ENCODE results near the gene MSMP.

MSMP gene

GRCh38 chr9:35717132-35717870 is 36.8 kb downstream of the MSMP start:
- H3K4me3 ChIP-seq (ENCODE audit: low read depth, low read length): no peak overlapping the region
- no peak for DNase-seq (ENCODE audit: low read depth)
- TF ChIP-seq POLR2A (IDR thresholded peaks at IDR 0.05; ENCODE audit: extremely low read depth, insufficient read length): no peak
- TF ChIP-seq CTCF (IDR thresholded peaks at IDR 0.05; ENCODE audit: low read depth, low read length): no peak
- no peak for TF ChIP-seq MAX (IDR thresholded peaks at IDR 0.05; ENCODE audit: low read depth, low read length)
- no peak for TF ChIP-seq MYC (IDR thresholded peaks at IDR 0.05; ENCODE audit: low read depth, low read length)

GRCh38 chr9:35716230-35716629 is 37.8 kb downstream of the MSMP start:
- H3K4me3 ChIP-seq (ENCODE audit: low read depth, low read length): no peak overlapping the region
- no peak for DNase-seq (ENCODE audit: low read depth)
- TF ChIP-seq MAX (IDR thresholded peaks at IDR 0.05; ENCODE audit: low read depth, low read length) (no peak), MYC (IDR thresholded peaks at IDR 0.05; ENCODE audit: low read depth, low read length) (no peak), CTCF (IDR thresholded peaks at IDR 0.05; ENCODE audit: low read depth, low read length) (no peak), POLR2A (IDR thresholded peaks at IDR 0.05; ENCODE audit: extremely low read depth, insufficient read length) (no peak)

GRCh38 chr9:35714579-35715252 is 39.4 kb downstream of the MSMP start:
- no peak overlapping the region for H3K4me3 ChIP-seq (ENCODE audit: low read depth, low read length)
- TF ChIP-seq MAX (IDR thresholded peaks at IDR 0.05; ENCODE audit: low read depth, low read length): no peak
- TF ChIP-seq CTCF (IDR thresholded peaks at IDR 0.05; ENCODE audit: low read depth, low read length): no peak
- TF ChIP-seq MYC (IDR thresholded peaks at IDR 0.05; ENCODE audit: low read depth, low read length): no peak
- TF ChIP-seq POLR2A (IDR thresholded peaks at IDR 0.05; ENCODE audit: extremely low read depth, insufficient read length): no peak
- no peak for DNase-seq (ENCODE audit: low read depth)

- no peak overlapping the region for H3K4me3 ChIP-seq (ENCODE audit: low read depth, low read length)
- TF ChIP-seq MYC (IDR thresholded peaks at IDR 0.05; ENCODE audit: low read depth, low read length) (no peak), POLR2A (IDR thresholded peaks at IDR 0.05; ENCODE audit: extremely low read depth, insufficient read length) (no peak), MAX (IDR thresholded peaks at IDR 0.05; ENCODE audit: low read depth, low read length) (no peak)
- no peak for DNase-seq (ENCODE audit: low read depth)
Measured at GRCh38 chr9:35714123-35714522, 40.0 kb downstream of the MSMP start.

GRCh38 chr9:35713578-35713977 is 40.5 kb downstream of the MSMP start:
- no peak overlapping the region for H3K4me3 ChIP-seq (ENCODE audit: low read depth, low read length)
- TF ChIP-seq MYC (IDR thresholded peaks at IDR 0.05; ENCODE audit: low read depth, low read length) (no peak), CTCF (IDR thresholded peaks at IDR 0.05; ENCODE audit: low read depth, low read length) (no peak), POLR2A (IDR thresholded peaks at IDR 0.05; ENCODE audit: extremely low read depth, insufficient read length) (no peak), MAX (IDR thresholded peaks at IDR 0.05; ENCODE audit: low read depth, low read length) (no peak)
- DNase-seq (ENCODE audit: low read depth): no peak

GRCh38 chr9:35712762-35713400 is 41.2 kb downstream of the MSMP start:
- no peak overlapping the region for H3K4me3 ChIP-seq (ENCODE audit: low read depth, low read length)
- DNase-seq (ENCODE audit: low read depth): no peak
- no peak for TF ChIP-seq POLR2A (IDR thresholded peaks at IDR 0.05; ENCODE audit: extremely low read depth, insufficient read length)
- TF ChIP-seq MYC (IDR thresholded peaks at IDR 0.05; ENCODE audit: low read depth, low read length): no peak
- no peak for TF ChIP-seq MAX (IDR thresholded peaks at IDR 0.05; ENCODE audit: low read depth, low read length)
- TF ChIP-seq CTCF (IDR thresholded peaks at IDR 0.05; ENCODE audit: low read depth, low read length): no peak
